IMR-90 (cell line): ENCODE data around the gene NCLN. TPM values are rescaled to one million over a fixed set of nuclear protein-coding genes. Genes with fewer than 3 reads are reported as not detected.

Source experiments
- ATAC-seq: fragments of 200-7000 bp; cut with Tn5 transposase; 2 replicates; pipeline ENCODE4 v1.9.1; 2020; ENCODE audit warnings: low read depth, mild to moderate bottlenecking, moderate library complexity
- BruUV-seq: library from RNA; stranded (reverse); fragments of 400-500 nt; replicated peaks from 2 replicates; lab custom pipeline; 2021; lab: Mats Ljungman, UMichigan
- CTCF ChIA-PET: fragments of 300-600 bp; formaldehyde crosslinking; extraction: SDS; loops from one replicate; lab custom pipeline; 2021; ENCODE audit warnings: antibody characterized with exemption; lab: Yijun Ruan, JAX
- POLR2A ChIA-PET: fragments of 300-600 bp; sonication (Branson Sonifier 250); formaldehyde crosslinking; loops from one replicate; lab custom pipeline; 2022; ENCODE audit warnings: antibody characterized with exemption; ENCODE audit not compliant: unreplicated experiment; lab: Charles Lee
- DNase-seq: peaks from one replicate; pipeline ENCODE4 v3.0.0; 2013
- H2AFZ ChIP-seq: replicated peaks from 2 replicates; pipeline ENCODE3; 2013; ENCODE audit warnings: low read length, mild to moderate bottlenecking; ENCODE audit not compliant: poor library complexity
- H2AK5ac ChIP-seq: 2 replicates; pipeline ENCODE4 v1.6.1; 2013; ENCODE audit warnings: low read depth, low read length, inconsistent platforms
- H2AK9ac ChIP-seq: replicated peaks from 2 replicates; pipeline ENCODE3; 2013; ENCODE audit warnings: mild to moderate bottlenecking, low read depth, low read length, moderate library complexity; ENCODE audit not compliant: poor library complexity
- H2BK120ac ChIP-seq: 2 replicates; pipeline ENCODE4 v1.6.1; 2013; ENCODE audit warnings: low read depth, low read length, inconsistent platforms
- H2BK15ac ChIP-seq: 3 replicates; pipeline ENCODE4 v1.6.1; 2013; ENCODE audit warnings: low read depth, low read length, inconsistent platforms
- H2BK20ac ChIP-seq: 2 replicates; pipeline ENCODE4 v1.6.1; 2013; ENCODE audit warnings: low read depth, mild to moderate bottlenecking, inconsistent platforms, low read length, moderate library complexity
- H2BK5ac ChIP-seq: 2 replicates; pipeline ENCODE4 v1.6.1; 2013; ENCODE audit warnings: mild to moderate bottlenecking, low read depth, low read length, inconsistent platforms; ENCODE audit not compliant: poor library complexity, severe bottlenecking
- H3K14ac ChIP-seq: replicated peaks from 2 replicates; pipeline ENCODE4 v1.6.1; 2013; ENCODE audit warnings: low read depth, low read length, inconsistent platforms
- H3K18ac ChIP-seq: 2 replicates; pipeline ENCODE4 v1.6.1; 2013; ENCODE audit warnings: low read depth, low read length, control low read depth
- H3K23ac ChIP-seq: 2 replicates; pipeline ENCODE4 v1.6.1; 2013; ENCODE audit warnings: low read depth, low read length, inconsistent platforms
- H3K27ac ChIP-seq: 2 replicates; pipeline ENCODE4 v1.5.1; 2013; ENCODE audit warnings: mild to moderate bottlenecking, control low read depth, low read length; ENCODE audit not compliant: insufficient read depth
- H3K27me3 ChIP-seq: 2 replicates; pipeline ENCODE4 v1.6.1; 2013; ENCODE audit warnings: low read length; ENCODE audit not compliant: control insufficient read depth, insufficient read depth
- H3K36me3 ChIP-seq: 2 replicates; pipeline ENCODE4 v1.6.1; 2013; ENCODE audit warnings: low read length, mixed read lengths; ENCODE audit not compliant: control insufficient read depth, insufficient read depth
- H3K4ac ChIP-seq: 2 replicates; pipeline ENCODE4 v1.6.1; 2013; ENCODE audit warnings: low read depth, low read length, inconsistent platforms
- H3K4me1 ChIP-seq: 2 replicates; pipeline ENCODE4 v1.6.1; 2013; ENCODE audit warnings: low read length, mixed read lengths; ENCODE audit not compliant: control insufficient read depth, insufficient read depth
- H3K4me2 ChIP-seq: 2 replicates; pipeline ENCODE4 v1.6.1; 2013; ENCODE audit warnings: low read depth, mild to moderate bottlenecking, control low read depth, low read length, moderate library complexity
- H3K4me3 ChIP-seq: 2 replicates; pipeline ENCODE4 v1.5.1; 2013; ENCODE audit warnings: low read depth, mild to moderate bottlenecking, control low read depth, low read length, moderate library complexity; ENCODE audit not compliant: insufficient read depth
- H3K56ac ChIP-seq: 2 replicates; pipeline ENCODE4 v1.6.1; 2013; ENCODE audit warnings: low read length, inconsistent platforms; ENCODE audit not compliant: insufficient read depth; ENCODE audit errors: extremely low read depth
- H3K79me1 ChIP-seq, 2 experiments: 2 replicates each; pipeline ENCODE4 v1.6.1; 2013; ENCODE audit warnings: low read length in 2 of 2, inconsistent platforms in 1 of 2, low read depth in 1 of 2
- H3K9ac ChIP-seq: 2 replicates; pipeline ENCODE4 v1.6.1; 2013; ENCODE audit warnings: low read depth, low read length, control low read depth
- H3K9me1 ChIP-seq: 2 replicates; pipeline ENCODE4 v1.6.1; 2013; ENCODE audit warnings: low read length, inconsistent platforms; ENCODE audit not compliant: insufficient read depth
- H3K9me3 ChIP-seq: 2 replicates; pipeline ENCODE4 v1.6.1; 2013; ENCODE audit warnings: low read length; ENCODE audit not compliant: control insufficient read depth, insufficient read depth
- H4K20me1 ChIP-seq: 2 replicates; pipeline ENCODE4 v1.6.1; 2013; ENCODE audit warnings: low read length, inconsistent platforms; ENCODE audit not compliant: insufficient read depth
- H4K5ac ChIP-seq: 2 replicates; pipeline ENCODE4 v1.6.1; 2013; ENCODE audit warnings: mild to moderate bottlenecking, low read depth, low read length, control low read depth
- H4K8ac ChIP-seq, 2 experiments: 2 replicates each; pipeline ENCODE4 v1.6.1; 2013; ENCODE audit warnings: low read depth in 2 of 2, low read length in 2 of 2, control low read depth in 1 of 2, inconsistent platforms in 1 of 2
- H4K91ac ChIP-seq: 2 replicates; pipeline ENCODE4 v1.6.1; 2013; ENCODE audit warnings: low read depth, low read length, inconsistent platforms; ENCODE audit not compliant: insufficient read depth
- MAZ ChIP-seq: IDR thresholded peaks from 2 replicates; pipeline ENCODE4 v1.6.1; 2012; ENCODE audit warnings: low read depth, mild to moderate bottlenecking, low read length, improper control_type of control experiment, moderate library complexity, borderline replicate concordance
- USF2 ChIP-seq: fragments of 150-350 bp; IDR thresholded peaks from 2 replicates; pipeline ENCODE4 v1.6.1; 2017; ENCODE audit warnings: mild to moderate bottlenecking, antibody characterized with exemption, low read length, low read depth
- WGBS, 2 experiments: methylation state at CpG; one replicate each; pipeline versions ENCODE4 v1.1.5 to v1.1.7; 2013; ENCODE audit warnings: missing lambda C conversion rate in 2 of 2; ENCODE audit not compliant: insufficient read length in 1 of 2; ENCODE audit errors: extremely low coverage in 2 of 2; 5-methylcytosine and 5-hydroxymethylcytosine counted together
- dilution Hi-C: fragments of 300-500 bp; cut with HindIII; formaldehyde crosslinking; loops from one replicate; pipeline ENCODE4 v1.14.3; 2018; ENCODE audit warnings: low sequenced_read_pairs; ENCODE audit not compliant: unreplicated experiment
- in situ Hi-C: fragments of 300-500 bp; cut with MboI; formaldehyde crosslinking; loops from 3 replicates; pipeline ENCODE4 v1.14.3; 2019; ENCODE audit warnings: low sequenced_read_pairs, inconsistent platforms, mixed read lengths
- intact Hi-C: fragments of 100-400 bp; cut with micrococcal nuclease; formaldehyde crosslinking; loops from 2 replicates; pipeline ENCODE4 v1.10.0; 2022
- polyA plus RNA-seq, 3 experiments: library from polyadenylated mRNA; depleted of rRNA; stranded (reverse); fragments of >200 nt; gene quantifications; 2 replicates each; pipeline ENCODE4 v1.2.3, GENCODE V29; 2012; ENCODE audit warnings: low replicate concordance in 1 of 3
- total RNA-seq: library from RNA; depleted of rRNA; stranded (reverse); fragments of >200 nt; gene quantifications from 2 replicates; pipeline ENCODE4 v1.2.3, GENCODE V29; 2012

NCLN gene
- total and polyA plus RNA-seq, 2 of the 4 experiments (the other 2 are of a cell fraction) = 32.8 to 90.8 TPM

GRCh38 chr19:3162418-3163229 is 23.1 kb upstream of the NCLN start:
- Histone ChIP-seq H3K4me3 (no peak overlapping the region), H3K9me3 (peaks cover 4% of the 10 kb centered on the region; the same call in 1 of the 2 replicates), H3K14ac (no peak overlapping the region; the same call in 1 of the 2 replicates), H3K79me1 (no peaks in the 10 kb centered on the region), H2BK15ac (no peak overlapping the region), H3K9ac (no peak overlapping the region), H3K4me1 (no peaks in the 10 kb centered on the region; the same call in 1 of the 2 replicates), H2AK9ac (peak overlapping the region; percentile 82), H3K4ac (peak overlapping the region; percentile 12; the same call in 1 of the 2 replicates), H3K9me1 (no peaks in the 10 kb centered on the region), H4K20me1 (no peaks in the 10 kb centered on the region), H2BK5ac (no peak overlapping the region), H4K5ac (no peak overlapping the region), H4K91ac (no peak overlapping the region), H3K4me2 (no peak overlapping the region), H3K36me3 (no peaks in the 10 kb centered on the region), H3K23ac (no peak overlapping the region), H3K27ac (no peak overlapping the region), H3K56ac (no peak overlapping the region), H2AK5ac (peak overlapping the region; percentile 90), H4K8ac (peak overlapping the region in 1 of 2 experiments; percentile 37; a peak in 1 of 4 replicates), H2BK120ac (no peak overlapping the region), H2BK20ac (no peak overlapping the region), H2AFZ (peak overlapping the region; percentile 91), H3K27me3 (no peaks in the 10 kb centered on the region), H3K18ac (no peak overlapping the region)
- no peak for TF ChIP-seq MAZ
- peak; percentile 82 for TF ChIP-seq USF2
- CTCF ChIA-PET = interaction anchor here (0.6 to 1.1 kb wide), 3 partner anchors 33 to 86 kb away, joined by 3 to 8 read pairs (median 4); no protein-coding TSS in a partner anchor
- in situ Hi-C loops (loop anchor here (5.0 kb wide), 1 partner anchor 205 kb away; no protein-coding TSS in a partner anchor), dilution Hi-C loops (no loop called here), intact Hi-C loops (loop anchor here (1.0 kb wide), 4 partner anchors 33 to 206 kb away; no protein-coding TSS in a partner anchor)
- POLR2A ChIA-PET = no interaction called here
- DNase-seq (no peak), ATAC-seq (no peak)
- no CpG with 5 or more reads among the region's 38 CpGs for WGBS, 2 experiments
- no TSS peak for BruUV-seq
